DMS 273 (cell line): ENCODE results near the gene CALR3.
"Not testable (repeated sequence)": the region's sequence is repeated elsewhere in the genome, so short reads cannot be mapped to it uniquely, and the experiment has no call there.

ENCODE experiments used
- DNase-seq: peaks from one replicate; lab custom pipeline; 2025; ENCODE audit not compliant: unreplicated experiment; lab: John Stamatoyannopoulos, UW

Gene CALR3

GRCh38 chr19:16495982-16496612, at the start of gene CALR3, which contains the start of gene C19orf44:
Gene CALR3, minus strand, starts transcription at chr19:16496167. Its CDS starts 38 bp downstream, at chr19:16496129.
Gene C19orf44, plus strand, starts transcription at chr19:16496394. Its CDS starts 4,399 bp downstream, at chr19:16500793.
- DNase-seq: peak; percentile 100

DNA sequence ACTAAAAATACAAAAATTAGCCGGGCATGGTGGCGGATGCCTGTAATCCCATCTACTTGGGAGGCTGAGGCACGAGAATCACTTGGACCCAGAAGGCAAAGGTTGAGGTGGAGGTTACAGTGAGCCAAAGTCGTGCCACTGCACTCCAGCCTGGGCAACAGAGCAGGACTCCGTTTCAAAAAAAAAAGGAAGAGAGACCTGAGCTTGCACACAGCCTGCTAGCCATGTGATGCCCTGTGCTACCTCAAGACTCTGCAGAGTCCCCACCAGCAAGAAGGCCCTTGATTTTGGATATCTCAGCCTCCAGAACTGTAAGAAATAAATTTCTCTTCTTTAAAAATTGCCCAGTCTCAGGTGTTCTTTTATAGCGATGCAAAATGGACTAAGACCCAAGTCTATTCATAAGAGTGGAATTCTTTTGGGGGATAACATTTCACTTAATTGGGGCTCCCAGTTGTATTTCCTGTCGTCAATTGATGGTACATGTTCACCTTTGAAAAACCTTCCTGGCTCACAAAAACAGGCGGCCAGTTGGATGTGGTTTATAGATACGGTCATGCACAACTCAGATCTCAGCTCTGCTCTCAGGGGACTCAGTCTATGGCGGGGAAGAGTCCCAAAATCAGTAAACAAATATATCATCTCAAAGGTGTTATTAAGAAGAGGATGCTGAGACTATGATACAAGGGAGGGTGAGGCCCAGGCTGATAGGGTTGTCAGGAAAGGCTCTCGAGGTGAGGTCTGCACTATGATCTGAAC, 48.7 kb upstream of the CALR3 start:
- no peak for DNase-seq

- DNase-seq: not testable (repeated sequence)
Observed at GRCh38 chr19:16543734-16544133, 47.8 kb upstream of the CALR3 start.

GRCh38 chr19:16542910-16543472, 47.0 kb upstream of the CALR3 start:
- DNase-seq: no peak

DNA sequence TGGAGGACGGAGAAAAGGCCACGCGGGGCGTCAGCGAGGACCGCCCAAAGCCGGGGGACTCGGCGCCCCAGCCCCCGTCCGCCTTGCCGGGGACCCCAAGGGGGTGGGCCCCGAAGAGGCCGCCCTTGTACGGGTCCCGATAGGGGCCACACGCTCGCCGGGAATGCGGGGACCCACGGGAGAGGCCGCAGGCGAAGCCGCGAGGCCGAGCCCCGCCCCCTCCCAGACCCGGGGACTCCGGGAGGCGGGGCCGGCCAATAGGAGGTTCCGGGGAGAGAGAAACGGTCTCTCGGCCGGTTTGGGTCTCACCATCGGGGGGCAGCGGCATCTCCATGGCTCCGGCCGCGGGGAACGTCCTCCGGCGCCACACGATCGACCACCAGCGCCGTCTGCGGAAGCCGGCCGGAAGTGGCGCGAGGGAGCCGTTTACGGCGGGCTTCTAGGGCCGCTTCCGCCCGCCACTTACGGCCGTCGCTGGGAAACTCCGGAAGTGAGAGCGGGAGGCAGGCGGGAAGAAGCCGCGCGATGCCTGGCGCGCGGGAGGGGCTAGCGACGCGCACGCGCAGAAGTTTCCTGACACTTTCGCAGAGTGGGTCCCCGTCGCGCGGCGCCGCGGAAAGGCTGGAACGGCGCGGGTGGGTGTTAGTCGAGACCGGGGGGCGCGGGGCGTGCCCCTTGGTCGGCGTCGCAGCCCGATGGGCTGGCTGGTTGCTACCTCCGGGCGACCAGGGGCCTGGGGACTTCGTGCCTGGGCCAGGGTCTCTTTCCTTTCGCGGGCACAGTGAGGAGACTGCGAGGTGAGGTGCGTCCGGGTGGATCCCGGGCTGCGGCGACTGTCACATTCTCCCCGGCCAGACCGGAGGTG, 46.3 kb upstream of the CALR3 start, which contains the start of gene CHERP:
Gene CHERP (minus strand): TSS at position 393 of the 865 bp plus-strand sequence. CDS start 59 bp downstream, at position 334.
- peak; percentile 98 for DNase-seq

- DNase-seq: peak; percentile 60
Observed at GRCh38 chr19:16541526-16542044, 45.6 kb upstream of the CALR3 start.

DNA sequence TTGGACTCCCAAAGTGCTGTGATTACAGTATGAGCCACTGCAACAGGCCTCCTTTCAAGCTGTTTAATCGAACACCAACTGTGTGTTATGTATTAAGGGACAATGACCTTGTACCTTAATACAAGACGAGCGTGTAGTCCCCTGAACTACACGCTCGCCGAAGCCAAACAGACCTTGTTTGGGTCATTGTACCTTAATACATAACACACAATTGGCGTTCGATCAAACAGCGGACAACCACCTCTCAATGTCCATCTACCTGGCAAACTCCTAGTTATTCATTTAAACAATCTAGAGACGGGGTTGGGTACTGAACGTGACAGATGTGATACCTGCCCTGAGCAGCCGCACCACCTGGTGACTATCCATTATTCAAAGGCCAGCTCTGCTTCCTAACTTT, 45.0 kb upstream of the CALR3 start:
- DNase-seq: no peak

DNA sequence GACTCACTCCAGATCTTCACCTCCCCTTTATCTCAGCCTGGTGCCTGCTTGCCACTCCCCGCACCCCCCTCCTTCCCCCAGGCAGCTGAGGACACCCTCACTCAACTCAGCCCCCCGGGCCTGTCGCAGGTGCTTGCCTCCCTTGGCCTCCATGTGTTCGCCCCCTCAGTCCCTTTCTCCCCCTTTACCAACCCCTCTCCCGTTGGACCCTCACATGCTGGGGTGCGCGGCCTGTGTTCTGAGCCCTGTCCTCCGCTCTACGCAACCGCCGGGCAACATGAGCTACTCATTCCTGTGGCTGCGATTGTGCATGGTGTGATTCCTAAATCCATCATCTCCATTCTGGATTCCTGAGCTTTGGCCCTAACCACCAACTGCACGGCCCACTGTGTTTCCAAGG, 41.1 kb upstream of the CALR3 start:
- DNase-seq: no peak

DNA sequence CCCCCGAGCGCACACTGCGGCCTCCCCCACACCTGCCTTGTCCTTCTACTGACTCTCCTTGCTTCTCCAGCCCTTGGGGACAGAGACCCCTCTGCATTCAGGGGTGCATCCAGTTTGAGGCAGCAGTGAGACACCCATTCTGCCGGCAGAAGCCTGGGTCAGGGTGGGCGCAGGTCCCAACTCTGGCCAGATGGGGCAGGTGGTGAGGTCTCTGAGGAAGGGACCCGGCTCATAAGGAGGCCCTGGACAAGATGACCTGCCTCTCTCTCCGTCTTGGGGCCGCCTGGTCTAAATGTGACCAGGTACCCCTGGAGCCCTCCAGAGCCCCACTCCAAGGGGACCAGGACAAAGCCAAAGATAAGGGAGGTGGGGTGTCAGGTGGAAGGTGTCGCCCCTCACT, 40.2 kb upstream of the CALR3 start:
- DNase-seq: no peak

DNA sequence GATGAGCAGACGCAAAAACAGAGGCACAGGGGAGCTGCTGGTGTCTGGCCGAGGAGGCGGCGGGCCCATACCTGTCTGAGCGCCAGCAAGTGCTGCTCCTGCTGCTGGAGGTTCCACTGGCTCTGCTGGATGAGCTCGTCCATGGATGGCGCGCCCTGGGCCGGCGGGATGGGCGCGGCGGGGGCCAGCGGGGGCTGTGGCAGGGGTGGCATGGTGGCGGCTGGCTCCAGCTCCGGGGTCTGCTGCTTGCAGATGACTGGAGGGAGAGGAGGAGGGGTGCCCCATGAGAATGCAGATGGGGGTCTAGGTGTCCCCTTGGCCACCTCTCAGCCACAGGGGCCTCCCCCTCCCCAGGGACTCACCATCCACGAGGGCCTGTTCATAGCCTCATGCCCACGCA, 39.4 kb upstream of the CALR3 start:
- no peak for DNase-seq

DNA sequence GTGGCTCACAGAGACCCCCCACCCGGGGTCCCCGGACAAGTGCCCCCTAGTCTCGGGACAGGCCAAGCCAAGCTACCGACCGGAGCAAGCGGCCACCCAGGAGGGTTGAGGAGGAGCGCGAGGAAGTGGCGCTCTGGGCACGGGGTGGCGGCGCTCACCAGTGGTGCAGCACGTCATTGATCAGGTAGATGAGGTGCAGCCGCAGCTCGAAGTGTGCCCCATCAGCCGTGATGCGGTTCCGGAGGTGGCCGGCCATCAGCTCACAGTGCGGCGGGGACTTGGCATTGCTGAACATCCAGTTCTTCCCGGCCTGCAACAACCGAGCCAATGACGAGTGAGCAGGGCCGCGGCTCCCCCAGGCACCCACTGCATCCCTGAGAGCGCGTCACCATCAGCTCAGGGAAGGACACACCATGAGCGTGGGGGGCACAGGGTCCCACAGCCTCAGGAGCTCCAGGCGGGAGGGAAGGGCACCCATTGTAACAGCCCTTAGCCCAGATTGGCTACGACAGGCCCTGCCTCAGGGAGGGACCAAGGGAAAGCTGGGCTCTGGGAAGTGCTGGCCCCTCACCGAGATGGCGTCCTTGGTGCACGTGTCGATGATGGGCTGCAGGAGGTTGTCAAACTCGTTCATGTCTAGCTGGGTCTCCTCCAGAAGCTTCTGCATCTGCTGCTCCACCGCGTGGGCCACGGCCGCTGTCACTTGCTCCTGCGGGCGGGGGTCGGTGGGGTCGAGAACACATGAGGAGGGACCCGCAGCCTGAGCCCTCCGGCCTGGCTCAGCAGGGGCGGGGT, 36.7 kb upstream of the CALR3 start:
- no peak for DNase-seq

DNA sequence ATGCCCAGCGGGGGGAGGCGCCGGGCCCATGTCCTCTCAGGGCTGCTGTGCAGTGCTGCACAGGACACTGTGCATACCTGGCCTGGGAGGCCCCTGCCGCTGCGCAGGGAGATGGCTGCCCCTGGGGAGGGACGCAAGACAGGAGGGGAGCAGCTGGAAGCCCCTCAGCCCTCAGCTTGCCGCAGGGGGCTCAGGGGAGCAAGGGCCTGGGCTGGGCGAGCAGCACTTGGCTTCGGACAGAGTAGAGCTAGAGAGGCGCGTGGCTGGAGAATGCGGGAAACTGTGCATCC, 35.4 kb upstream of the CALR3 start:
- DNase-seq: no peak

DNA sequence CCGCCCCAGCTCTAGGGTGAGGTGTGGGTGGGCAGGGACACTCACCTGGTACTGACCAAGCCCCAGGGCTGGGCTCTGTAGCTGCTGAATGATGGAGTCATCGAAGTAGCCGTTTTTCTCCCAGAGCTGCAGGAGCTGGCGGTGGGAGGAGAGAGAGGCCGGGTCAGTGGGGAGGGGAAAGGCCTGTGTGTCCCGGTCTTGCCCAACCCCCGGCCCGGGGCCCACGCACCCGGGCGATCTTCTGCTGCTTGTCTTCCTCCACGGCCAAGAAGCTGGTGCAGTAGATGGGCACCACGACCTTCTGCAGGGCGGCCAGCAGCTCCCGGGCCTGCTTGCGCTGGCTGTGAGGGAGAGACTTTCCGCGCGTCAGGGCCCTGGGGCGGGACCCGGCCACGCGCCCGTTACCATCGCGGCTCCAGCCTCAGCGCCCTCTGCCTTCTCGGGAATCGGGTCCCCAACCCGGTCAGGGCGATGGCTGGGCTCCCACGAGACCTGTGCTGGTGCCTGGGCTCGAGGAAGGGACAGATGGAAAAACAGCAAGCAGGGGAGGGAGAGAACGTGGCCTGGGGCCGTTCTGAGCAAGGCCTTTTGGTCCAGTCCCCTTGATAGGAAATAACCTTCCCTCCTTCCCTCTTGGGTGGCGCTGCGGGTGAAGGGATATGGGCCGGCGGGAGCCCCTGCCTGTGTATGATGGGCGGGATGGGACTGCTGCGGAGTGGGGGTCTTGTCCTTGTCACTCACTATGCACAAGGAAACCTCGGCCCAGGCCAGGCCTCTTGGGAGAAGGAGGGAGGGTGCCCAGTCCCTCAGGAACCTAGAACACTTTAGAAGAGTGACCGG, 34.8 kb upstream of the CALR3 start:
- DNase-seq: no peak

DNA sequence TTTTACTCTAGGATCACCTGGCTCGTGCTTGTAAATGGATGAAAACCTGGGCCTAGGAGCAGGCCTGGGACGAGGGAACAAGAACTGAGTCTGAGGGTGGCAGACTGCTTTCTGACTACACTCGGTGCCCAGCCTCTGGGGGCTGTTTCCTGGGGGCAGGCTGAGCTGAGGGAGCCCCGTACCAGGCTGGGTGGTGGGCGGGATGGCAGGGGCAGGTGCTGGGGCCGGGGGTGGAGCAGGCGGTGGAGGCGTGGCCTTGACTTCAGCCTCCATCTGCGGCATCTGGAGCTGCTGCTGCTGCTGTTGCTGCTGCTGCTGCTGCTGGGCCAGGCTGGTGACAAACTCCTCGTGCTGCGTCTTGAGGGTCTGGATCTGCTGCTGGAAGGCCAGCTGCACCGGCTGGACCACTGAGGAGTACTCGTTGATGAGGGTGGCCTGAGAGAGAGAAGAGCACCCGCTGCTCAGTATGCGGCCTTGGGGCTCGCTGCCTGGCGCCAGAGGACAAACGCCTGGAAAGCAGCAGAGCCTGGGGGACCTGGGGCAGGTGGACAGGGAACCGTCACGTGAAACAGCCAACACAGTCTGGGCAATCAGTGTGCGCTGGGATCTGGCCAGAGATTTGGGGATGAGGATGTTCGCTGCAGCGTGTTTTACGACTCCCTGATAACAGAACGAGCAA, 33.6 kb upstream of the CALR3 start:
- DNase-seq: no peak

DNA sequence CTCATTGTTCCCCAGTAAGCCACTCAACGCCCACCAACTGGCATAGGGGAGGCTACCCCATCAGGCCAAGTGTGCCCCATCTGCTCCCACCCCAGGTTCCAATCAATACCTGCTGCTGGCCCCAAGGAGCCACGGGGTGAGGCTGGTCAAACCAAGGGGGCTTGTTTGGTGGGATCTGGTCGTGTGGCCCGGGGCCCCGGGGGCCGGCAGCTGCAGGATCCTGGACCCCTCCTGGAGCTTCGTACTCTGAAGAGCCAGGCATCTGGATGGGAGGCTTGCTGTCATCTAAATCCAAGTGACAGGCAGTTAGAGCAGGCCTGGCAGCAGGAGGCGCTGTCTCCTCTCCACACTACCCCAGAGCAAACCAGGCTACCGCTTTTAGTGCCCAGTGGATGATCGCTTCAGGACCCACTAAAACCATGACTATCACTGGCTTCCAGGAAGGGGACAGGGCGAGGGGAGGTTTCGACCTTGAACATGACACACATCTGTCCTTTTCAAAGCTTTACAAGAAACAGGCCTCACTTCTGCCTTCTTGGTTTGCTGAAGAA, 32.1 kb upstream of the CALR3 start:
- DNase-seq: peak; percentile 55

GRCh38 chr19:16527334-16527935, 31.5 kb upstream of the CALR3 start:
- no peak for DNase-seq

DNA sequence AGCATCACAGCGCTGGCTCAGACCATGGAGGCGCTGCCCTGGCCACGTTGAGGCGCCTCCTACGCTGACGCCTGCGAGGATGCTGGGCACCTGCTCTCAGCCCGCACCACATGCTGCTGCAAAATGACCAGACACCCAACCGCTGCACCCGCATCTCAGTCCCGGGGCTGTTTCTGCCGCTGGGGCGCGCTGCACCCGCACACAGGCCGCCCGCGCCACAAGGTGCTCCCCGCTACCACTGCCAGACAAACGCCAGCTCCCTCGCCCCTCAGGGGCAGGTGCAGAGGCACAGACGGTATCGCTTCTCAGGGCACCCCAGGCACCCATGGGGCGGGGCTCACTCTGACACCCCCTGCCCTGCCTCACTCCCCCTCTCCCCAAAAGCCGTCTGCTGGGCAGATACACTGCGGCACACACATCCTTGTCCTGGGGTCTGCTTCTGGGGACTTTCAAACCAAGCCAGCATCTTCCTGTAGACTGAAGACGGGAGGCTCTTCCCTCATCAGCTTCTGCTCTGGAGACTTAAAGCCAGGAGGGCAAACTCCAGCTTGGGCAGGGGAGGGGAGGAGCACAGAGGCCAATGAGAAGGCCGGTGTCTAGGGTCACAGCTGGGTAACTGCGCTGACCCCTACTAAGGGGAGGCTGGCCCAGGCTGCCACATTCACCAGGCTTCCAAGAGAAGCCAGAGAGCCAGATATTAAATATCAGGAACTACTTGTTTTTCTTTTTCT, 29.9 kb upstream of the CALR3 start:
- DNase-seq: no peak
